ENCODE results near the gene PAEP.

PAEP gene

GRCh38 chr9:135601988-135602387 is 40.4 kb downstream of the PAEP start:
- no peak for DNase-seq (ENCODE audit: low spot score)

GRCh38 chr9:135602789-135603481 is 41.4 kb downstream of the PAEP start:
- peak; percentile 76 for DNase-seq (ENCODE audit: low spot score)

- no peak for DNase-seq (ENCODE audit: low spot score)
Measured at GRCh38 chr9:135604437-135605237, 43.1 kb downstream of the PAEP start.

GRCh38 chr9:135605238-135605781 is 43.8 kb downstream of the PAEP start:
- DNase-seq (ENCODE audit: low spot score) = no peak

- no peak for DNase-seq (ENCODE audit: low spot score)
Measured at GRCh38 chr9:135606885-135607259, 45.3 kb downstream of the PAEP start.

GRCh38 chr9:135607401-135608293 is 46.1 kb downstream of the PAEP start:
- no peak for DNase-seq (ENCODE audit: low spot score)

- DNase-seq (ENCODE audit: low spot score) = no peak
Measured at GRCh38 chr9:135608294-135608998, 46.9 kb downstream of the PAEP start.

GRCh38 chr9:135608999-135609317 is 47.4 kb downstream of the PAEP start:
- DNase-seq (ENCODE audit: low spot score) = no peak

- no peak for DNase-seq (ENCODE audit: low spot score)
Measured at GRCh38 chr9:135609366-135609955, 47.9 kb downstream of the PAEP start.

- no peak for DNase-seq (ENCODE audit: low spot score)
Measured at GRCh38 chr9:135610290-135611141, 49.0 kb downstream of the PAEP start.

GRCh38 chr9:135611142-135611874 is 49.8 kb downstream of the PAEP start:
- no peak for DNase-seq (ENCODE audit: low spot score)

GRCh38 chr9:135611875-135612209 is 50.3 kb downstream of the PAEP start:
- DNase-seq (ENCODE audit: low spot score) = no peak

GRCh38 chr9:135612437-135612836 is 50.9 kb downstream of the PAEP start:
- no peak for DNase-seq (ENCODE audit: low spot score)

- DNase-seq (ENCODE audit: low spot score) = no peak
Measured at GRCh38 chr9:135612981-135613910, 51.7 kb downstream of the PAEP start.

- no peak for DNase-seq (ENCODE audit: low spot score)
Measured at GRCh38 chr9:135613946-135614805, 52.6 kb downstream of the PAEP start.

- no peak for DNase-seq (ENCODE audit: low spot score)
Measured at GRCh38 chr9:135614821-135615665, 53.5 kb downstream of the PAEP start.
